ENCODE results near the gene WNT5B.

DNA sequence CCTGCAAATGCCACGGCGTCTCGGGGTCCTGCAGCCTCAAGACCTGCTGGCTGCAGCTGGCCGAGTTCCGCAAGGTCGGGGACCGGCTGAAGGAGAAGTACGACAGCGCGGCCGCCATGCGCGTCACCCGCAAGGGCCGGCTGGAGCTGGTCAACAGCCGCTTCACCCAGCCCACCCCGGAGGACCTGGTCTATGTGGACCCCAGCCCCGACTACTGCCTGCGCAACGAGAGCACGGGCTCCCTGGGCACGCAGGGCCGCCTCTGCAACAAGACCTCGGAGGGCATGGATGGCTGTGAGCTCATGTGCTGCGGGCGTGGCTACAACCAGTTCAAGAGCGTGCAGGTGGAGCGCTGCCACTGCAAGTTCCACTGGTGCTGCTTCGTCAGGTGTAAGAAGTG lies 16.8 kb downstream of the WNT5B start:
- TF ChIP-seq, protein P1, sequence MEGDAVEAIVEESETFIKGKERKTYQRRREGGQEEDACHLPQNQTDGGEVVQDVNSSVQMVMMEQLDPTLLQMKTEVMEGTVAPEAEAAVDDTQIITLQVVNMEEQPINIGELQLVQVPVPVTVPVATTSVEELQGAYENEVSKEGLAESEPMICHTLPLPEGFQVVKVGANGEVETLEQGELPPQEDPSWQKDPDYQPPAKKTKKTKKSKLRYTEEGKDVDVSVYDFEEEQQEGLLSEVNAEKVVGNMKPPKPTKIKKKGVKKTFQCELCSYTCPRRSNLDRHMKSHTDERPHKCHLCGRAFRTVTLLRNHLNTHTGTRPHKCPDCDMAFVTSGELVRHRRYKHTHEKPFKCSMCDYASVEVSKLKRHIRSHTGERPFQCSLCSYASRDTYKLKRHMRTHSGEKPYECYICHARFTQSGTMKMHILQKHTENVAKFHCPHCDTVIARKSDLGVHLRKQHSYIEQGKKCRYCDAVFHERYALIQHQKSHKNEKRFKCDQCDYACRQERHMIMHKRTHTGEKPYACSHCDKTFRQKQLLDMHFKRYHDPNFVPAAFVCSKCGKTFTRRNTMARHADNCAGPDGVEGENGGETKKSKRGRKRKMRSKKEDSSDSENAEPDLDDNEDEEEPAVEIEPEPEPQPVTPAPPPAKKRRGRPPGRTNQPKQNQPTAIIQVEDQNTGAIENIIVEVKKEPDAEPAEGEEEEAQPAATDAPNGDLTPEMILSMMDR (IDR thresholded peaks at IDR 0.05): no peak
- TF ChIP-seq EP300 (IDR thresholded peaks at IDR 0.05; ENCODE audit: borderline replicate concordance in 1 of 2, low read depth in 1 of 2, low read length in 1 of 2) (no peak), SIN3A (IDR thresholded peaks at IDR 0.05; ENCODE audit: borderline replicate concordance, low read depth, low read length) (no peak)

Data from SK-N-SH (cell line).